Mucosa of rectum (tissue), 2 donors: ENCODE measurements around the gene TMPRSS9.
"Not testable (repeated sequence)": the region's sequence is repeated elsewhere in the genome, so short reads cannot be mapped to it uniquely, and the experiment has no call there.

Source experiments
- H3K27ac ChIP-seq, 2 donors: one replicate each; pipeline ENCODE4 v1.7.0; 2013; ENCODE audit warnings: inconsistent platforms in 2 of 2, low read depth in 2 of 2, low read length in 2 of 2
- H3K27me3 ChIP-seq, 2 donors: one replicate each; pipeline ENCODE4 v1.7.0; 2013; ENCODE audit warnings: low read length in 2 of 2; ENCODE audit not compliant: control insufficient read depth in 2 of 2, insufficient read depth in 2 of 2
- H3K36me3 ChIP-seq, 2 donors: one replicate each; pipeline ENCODE4 v1.7.0; 2013; ENCODE audit warnings: low read length in 2 of 2; ENCODE audit not compliant: control insufficient read depth in 2 of 2, insufficient read depth in 2 of 2
- H3K4me1 ChIP-seq, 2 donors: one replicate each; pipeline ENCODE4 v1.7.0; 2013; ENCODE audit warnings: low read length in 2 of 2, mild to moderate bottlenecking in 1 of 2; ENCODE audit not compliant: control insufficient read depth in 2 of 2, insufficient read depth in 2 of 2
- H3K4me3 ChIP-seq, 2 donors: one replicate each; pipeline ENCODE4 v1.7.0; 2013; ENCODE audit warnings: low read length in 2 of 2
- H3K9ac ChIP-seq, 2 donors: one replicate each; pipeline ENCODE4 v1.7.0; 2013; ENCODE audit warnings: low read length in 2 of 2, low read depth in 1 of 2, mild to moderate bottlenecking in 1 of 2
- H3K9me3 ChIP-seq, 2 donors: one replicate each; pipeline ENCODE4 v1.7.0; 2013; ENCODE audit warnings: low read length in 2 of 2; ENCODE audit not compliant: control insufficient read depth in 2 of 2
- donor health status: healthy.
- donor health status: Normal muscosa, but diverticular disease.

The TMPRSS9 gene

GRCh38 chr19:2342656-2343288 lies 17.3 kb upstream of the TMPRSS9 start:
- Histone ChIP-seq H3K27me3 (no peaks in the 10 kb centered on the region), H3K9ac (no peak overlapping the region), H3K4me3 (no peak overlapping the region), H3K36me3 (peaks cover 17 to 24% of the 10 kb centered on the region in 2 donors), H3K27ac (no peak overlapping the region), H3K4me1 (peaks cover 3 to 7% of the 10 kb centered on the region in 2 donors), H3K9me3 (no peaks in the 10 kb centered on the region)

- Histone ChIP-seq H3K27ac (no peak overlapping the region), H3K27me3 (no peaks in the 10 kb centered on the region), H3K36me3 (peaks cover 19 to 26% of the 10 kb centered on the region in 2 donors)
These were observed 16.6 kb upstream of the TMPRSS9 start for GRCh38 chr19:2343289-2343982.

GRCh38 chr19:2344381-2344870 lies 15.6 kb upstream of the TMPRSS9 start:
- Histone ChIP-seq H3K27ac (no peak overlapping the region), H3K4me1 (peaks cover 3 to 7% of the 10 kb centered on the region in 2 donors), H3K9ac (no peak overlapping the region), H3K36me3 (peaks cover 25 to 28% of the 10 kb centered on the region in 2 donors), H3K27me3 (no peaks in the 10 kb centered on the region), H3K4me3 (no peak overlapping the region), H3K9me3 (no peaks in the 10 kb centered on the region)

More at GRCh38 chr19:2343289-2343982, 16.6 kb upstream of the TMPRSS9 start:
- H3K9ac ChIP-seq, result no peak overlapping the region
- no peaks in the 10 kb centered on the region for H3K9me3 ChIP-seq
- no peak overlapping the region for H3K4me3 ChIP-seq
- peaks cover 3 to 7% of the 10 kb centered on the region in 2 donors for H3K4me1 ChIP-seq

- H3K27ac ChIP-seq, result no peak overlapping the region
- no peak overlapping the region for H3K4me3 ChIP-seq
- H3K9ac ChIP-seq, result no peak overlapping the region
- H3K36me3 ChIP-seq, result peaks cover 23 to 29% of the 10 kb centered on the region in 2 donors
- H3K4me1 ChIP-seq, result peaks cover 3 to 7% of the 10 kb centered on the region in 2 donors
- no peaks in the 10 kb centered on the region for H3K27me3 ChIP-seq
- no peaks in the 10 kb centered on the region for H3K9me3 ChIP-seq
These were observed 15.0 kb upstream of the TMPRSS9 start for GRCh38 chr19:2345076-2345475.

- H3K9me3 ChIP-seq, result no peaks in the 10 kb centered on the region
- peaks cover 29 to 35% of the 10 kb centered on the region in 2 donors for H3K36me3 ChIP-seq
- H3K27me3 ChIP-seq, result no peaks in the 10 kb centered on the region
- H3K4me3 ChIP-seq, result no peak overlapping the region
- peak overlapping the region in 1 of 2 donors; percentile 48 for H3K27ac ChIP-seq
- H3K4me1 ChIP-seq, result peaks cover 3 to 7% of the 10 kb centered on the region in 2 donors
- H3K9ac ChIP-seq, result no peak overlapping the region
These were observed 14.0 kb upstream of the TMPRSS9 start for GRCh38 chr19:2345794-2346663.

- peaks cover 27 to 37% of the 10 kb centered on the region in 2 donors for H3K36me3 ChIP-seq
- not testable (repeated sequence) for H3K9me3 ChIP-seq, H3K27ac ChIP-seq, H3K4me3 ChIP-seq, H3K4me1 ChIP-seq, H3K27me3 ChIP-seq, H3K9ac ChIP-seq
These were observed 10.2 kb upstream of the TMPRSS9 start for GRCh38 chr19:2349818-2350217.

GRCh38 chr19:2350656-2351055 lies 9.4 kb upstream of the TMPRSS9 start:
- Histone ChIP-seq H3K4me1 (peaks cover 2 to 6% of the 10 kb centered on the region in 2 donors), H3K36me3 (peaks cover 26 to 37% of the 10 kb centered on the region in 2 donors), H3K9ac (no peak overlapping the region), H3K9me3 (no peaks in the 10 kb centered on the region), H3K4me3 (no peak overlapping the region), H3K27ac (no peak overlapping the region), H3K27me3 (no peaks in the 10 kb centered on the region)

GRCh38 chr19:2351591-2351990 lies 8.5 kb upstream of the TMPRSS9 start:
- Histone ChIP-seq H3K27ac (no peak overlapping the region), H3K4me3 (no peak overlapping the region), H3K36me3 (peaks cover 26 to 37% of the 10 kb centered on the region in 2 donors), H3K4me1 (no peaks in the 10 kb centered on the region), H3K9ac (no peak overlapping the region), H3K9me3 (no peaks in the 10 kb centered on the region), H3K27me3 (no peaks in the 10 kb centered on the region)

GRCh38 chr19:2352121-2352520 lies 7.9 kb upstream of the TMPRSS9 start:
- Histone ChIP-seq H3K27ac (no peak overlapping the region), H3K4me3 (no peak overlapping the region), H3K4me1 (no peaks in the 10 kb centered on the region), H3K36me3 (peaks cover 26 to 37% of the 10 kb centered on the region in 2 donors), H3K9ac (no peak overlapping the region), H3K27me3 (no peaks in the 10 kb centered on the region), H3K9me3 (no peaks in the 10 kb centered on the region)
